NCI-H446 (cell line): ENCODE results near the gene ARAP1.

Experiments used
- DNase-seq, 2 experiments: peaks; one replicate each; lab custom pipeline; 2025; lab: John Stamatoyannopoulos, UW

The ARAP1 gene

DNA sequence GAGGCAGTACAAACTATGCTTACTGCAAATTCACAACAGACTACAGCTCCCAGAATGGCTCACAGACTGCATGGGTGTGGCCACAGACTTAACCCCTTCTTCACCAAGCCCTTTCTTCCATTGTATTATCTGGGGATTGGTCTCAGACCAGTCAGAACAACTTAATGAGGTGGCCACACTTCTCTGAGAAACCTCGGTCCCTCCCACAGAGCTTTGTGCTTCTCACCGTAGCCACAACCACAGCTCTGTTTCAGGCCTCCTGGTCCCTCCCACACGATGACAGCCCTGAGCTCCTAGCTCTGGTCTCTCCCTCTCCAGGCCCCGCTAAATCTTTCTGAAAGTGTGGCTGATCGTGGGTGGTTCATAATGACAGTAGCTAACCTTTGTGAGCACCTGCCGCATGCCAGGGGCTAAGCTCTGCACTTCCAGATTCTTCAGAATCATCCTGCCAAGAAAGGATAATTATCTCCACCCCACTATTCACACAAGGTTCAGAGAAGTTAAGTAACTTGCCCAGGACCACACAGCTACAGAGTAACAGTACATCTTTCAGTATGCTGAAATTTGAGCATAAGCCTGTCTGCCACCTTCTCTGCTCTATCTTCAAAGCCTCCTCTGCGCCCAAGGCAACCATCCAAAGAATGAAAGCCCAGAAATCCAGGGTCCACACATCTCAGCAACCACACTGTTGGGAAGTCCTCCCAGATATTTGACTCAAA, 83.4 kb downstream of the ARAP1 start:
- DNase-seq = no peak

- no peak for DNase-seq
Observed at GRCh38 chr11:72665911-72666472, 86.2 kb downstream of the ARAP1 start.

DNA sequence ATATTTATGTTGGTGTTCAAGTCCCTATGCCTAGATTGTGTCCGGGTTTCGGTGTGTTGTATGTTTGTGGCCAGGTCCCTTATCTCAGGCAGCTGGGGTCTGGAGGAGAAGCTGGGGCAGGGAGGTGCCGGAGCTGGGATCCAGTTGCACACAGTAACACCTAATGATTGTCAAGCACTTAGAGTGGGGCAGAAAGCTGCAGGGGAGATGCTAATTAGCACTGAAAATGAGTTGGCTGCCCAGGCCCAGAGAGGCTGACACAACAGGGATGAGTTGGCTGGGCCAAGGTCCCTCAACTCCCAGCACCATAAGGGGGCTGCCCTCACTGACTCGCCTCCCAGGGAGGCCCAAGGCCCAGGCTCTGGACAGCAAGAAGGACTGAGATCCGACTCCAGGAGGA, 90.2 kb downstream of the ARAP1 start:
- DNase-seq = no peak

DNA sequence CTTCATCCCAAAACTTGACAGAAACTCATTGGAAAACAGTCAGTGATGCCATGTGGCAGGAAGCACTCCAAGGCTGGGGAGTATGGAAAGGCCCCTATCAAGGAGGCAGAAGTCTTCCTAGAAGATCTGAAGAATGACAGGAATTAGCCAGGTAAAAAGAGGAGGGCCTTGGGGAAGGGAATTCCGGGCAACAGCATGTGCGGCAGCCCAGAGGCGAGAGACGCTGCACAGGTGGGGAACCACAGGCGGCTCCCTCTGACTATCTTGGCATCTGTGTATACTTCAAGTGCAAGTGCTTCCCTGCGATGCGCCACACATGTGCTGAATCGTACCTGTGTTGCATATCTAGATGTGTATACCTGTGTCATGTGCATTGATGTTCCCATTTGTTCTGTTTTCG, 90.7 kb downstream of the ARAP1 start:
- no peak for DNase-seq

GRCh38 chr11:72658989-72659640, 93.1 kb downstream of the ARAP1 start:
- DNase-seq = no peak

GRCh38 chr11:72657411-72658100, 94.7 kb downstream of the ARAP1 start:
- DNase-seq = no peak

- no peak for DNase-seq
Observed at GRCh38 chr11:72655896-72656464, 96.2 kb downstream of the ARAP1 start.

DNA sequence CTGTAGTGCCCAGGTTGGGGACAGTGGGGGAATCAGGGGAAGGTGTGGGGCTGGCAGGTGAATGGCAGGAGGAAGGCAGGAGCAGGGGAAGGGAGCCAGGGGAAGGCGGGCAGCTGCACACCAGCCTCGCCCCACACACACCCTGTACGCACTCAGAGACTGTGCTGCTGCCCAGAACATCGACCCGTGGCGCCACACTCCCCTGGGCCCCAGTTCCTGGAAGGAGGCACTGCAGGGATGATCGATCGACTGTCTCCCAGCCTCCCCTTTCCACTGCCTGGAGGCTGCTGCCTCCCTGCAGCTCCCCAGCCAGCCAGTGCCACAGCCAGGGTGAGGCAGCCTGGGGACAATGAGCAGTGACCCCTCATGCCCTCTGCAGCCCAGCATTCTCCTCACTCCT, 97.2 kb downstream of the ARAP1 start:
- DNase-seq = no peak

DNA sequence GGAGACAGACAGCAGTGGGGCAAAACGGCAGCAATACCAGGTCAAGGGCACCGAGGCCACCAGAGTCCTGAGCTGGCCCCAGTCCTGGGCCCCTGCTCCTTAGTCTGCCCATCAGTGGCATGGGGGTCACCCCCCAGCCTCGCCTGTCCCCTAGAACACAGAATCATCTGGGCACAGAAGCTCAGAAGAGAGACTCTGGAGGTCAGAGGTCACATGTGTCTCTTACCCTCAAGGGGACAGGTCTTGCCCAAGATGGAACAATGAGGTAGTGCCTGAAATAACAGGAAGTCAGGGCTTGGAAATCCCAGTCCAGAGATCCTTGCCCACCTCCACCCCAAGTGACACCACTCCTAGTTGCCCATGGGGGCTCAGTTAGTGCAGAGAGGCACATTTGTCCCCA, 98.6 kb downstream of the ARAP1 start:
- no peak for DNase-seq

- no peak for DNase-seq
Observed at GRCh38 chr11:72652873-72653630, 99.2 kb downstream of the ARAP1 start.

GRCh38 chr11:72652133-72652532, 100.1 kb downstream of the ARAP1 start:
- no peak for DNase-seq

GRCh38 chr11:72649215-72649976, 102.8 kb downstream of the ARAP1 start:
- no peak for DNase-seq

DNA sequence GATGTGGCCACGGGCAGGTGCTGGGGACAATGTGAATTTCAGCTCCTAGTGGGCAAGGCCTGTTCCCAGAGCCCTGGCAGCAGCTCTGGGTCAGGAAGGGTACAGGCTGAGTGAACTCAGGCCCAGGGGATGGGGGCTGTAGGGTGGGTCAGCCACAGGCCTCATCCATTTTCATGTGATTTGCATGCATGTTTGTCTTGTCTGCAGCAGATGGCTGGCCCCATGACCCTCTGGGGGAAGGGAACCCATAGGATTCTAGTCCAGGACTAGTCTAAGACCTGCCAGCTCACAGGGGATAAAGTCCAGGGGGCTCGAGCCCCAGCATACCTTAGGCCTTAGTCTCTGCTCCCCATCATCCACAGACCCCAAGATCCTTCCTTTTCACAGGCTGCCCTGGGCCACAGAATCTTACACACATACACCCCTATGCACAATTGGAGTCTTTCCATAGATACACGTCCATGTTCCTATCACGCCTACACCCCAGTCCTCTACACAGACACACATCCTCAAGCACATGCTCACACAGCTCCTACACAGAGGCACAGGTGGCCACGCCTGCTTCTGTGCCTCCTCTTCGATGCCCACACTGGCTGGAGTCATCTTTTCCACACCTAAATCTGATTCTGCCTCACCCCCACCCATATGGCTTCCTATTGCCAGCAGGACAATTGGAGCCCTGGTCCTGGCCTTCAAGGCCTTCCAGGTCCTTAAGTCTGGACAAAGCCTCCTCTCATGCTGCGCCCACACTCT, 103.6 kb downstream of the ARAP1 start:
- DNase-seq = no peak

- no peak for DNase-seq
Observed at GRCh38 chr11:72647882-72648281, 104.3 kb downstream of the ARAP1 start.

- no peak for DNase-seq
Observed at GRCh38 chr11:72646472-72646871, 105.7 kb downstream of the ARAP1 start.

DNA sequence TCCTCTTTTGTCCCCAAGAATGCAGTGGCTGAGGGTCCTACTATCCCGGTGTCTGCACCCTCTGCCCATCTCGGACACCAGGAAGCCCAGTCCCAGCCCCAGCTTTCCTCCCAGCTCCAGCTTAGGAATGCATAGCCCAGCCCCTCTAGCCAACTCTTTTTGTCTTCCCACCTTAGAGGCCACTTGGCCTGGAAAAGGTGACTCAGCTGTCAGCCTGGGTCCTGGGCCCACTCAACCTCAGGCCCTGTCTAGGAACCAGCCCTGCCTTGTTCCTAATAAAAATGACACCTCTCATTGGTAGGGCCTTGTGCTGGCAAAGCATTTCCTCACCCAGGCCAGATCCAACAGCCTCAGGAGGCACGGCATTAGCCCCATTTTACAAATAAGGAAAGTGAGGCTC, 106.2 kb downstream of the ARAP1 start:
- no peak for DNase-seq

- peak in 1 of 2 experiments; percentile 35 for DNase-seq
Observed at GRCh38 chr11:72643547-72643946, 108.7 kb downstream of the ARAP1 start.

DNA sequence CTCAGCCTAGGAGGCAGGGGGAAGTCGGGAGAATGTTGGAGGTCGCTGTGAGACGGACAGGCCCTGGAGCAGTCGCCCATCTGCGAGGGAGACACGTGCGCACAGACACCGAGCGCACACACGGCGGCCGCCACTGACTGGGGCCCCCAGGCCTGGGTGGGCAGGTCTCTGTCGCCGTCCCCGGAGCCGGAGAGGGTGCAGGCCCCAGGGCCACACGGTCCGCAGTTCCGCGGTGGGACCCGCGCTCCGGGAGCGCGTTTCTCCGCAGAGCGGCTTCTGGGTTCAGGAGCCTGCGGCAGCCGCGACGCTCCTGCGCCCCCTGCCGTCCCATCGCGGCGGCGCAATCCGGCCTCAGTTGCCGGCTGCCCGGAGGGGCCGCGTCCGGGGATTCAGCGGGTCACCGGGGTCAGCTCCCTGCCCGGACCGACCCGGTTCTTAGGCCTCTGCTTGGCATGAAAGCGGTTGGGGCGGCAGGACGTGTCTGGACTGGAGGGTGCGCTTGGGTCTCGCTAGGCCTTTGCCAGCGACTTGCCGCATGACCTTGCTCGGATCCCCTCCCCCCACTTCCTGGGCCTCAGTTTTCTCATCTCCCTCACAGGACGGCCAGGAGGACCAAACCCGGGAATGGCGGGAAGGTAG, 109.2 kb downstream of the ARAP1 start:
- peak in 1 of 2 experiments; percentile 65 for DNase-seq

GRCh38 chr11:72642043-72642883, 109.9 kb downstream of the ARAP1 start:
- no peak for DNase-seq
